Stimulated activated naive CD4-positive, alpha-beta T cell treated with Interleukin-2 at 50 U/mL for 16 hours (primary cell): ENCODE results near the gene PIN4.
A peak's percentile ranks its signal among the peaks of the same experiment; 100 is the strongest.
"Not testable (repeated sequence)": the region's sequence is repeated elsewhere in the genome, so short reads cannot be mapped to it uniquely, and the experiment has no call there.

Experiments used
- DNase-seq: peaks from one replicate; lab custom pipeline; 2025; lab: John Stamatoyannopoulos, UW

PIN4 gene

GRCh38 chrX:72201836-72202536 is 20.4 kb downstream of the PIN4 start:
- no peak for DNase-seq

- no peak for DNase-seq
Measured at GRCh38 chrX:72202792-72203401, 21.3 kb downstream of the PIN4 start.

GRCh38 chrX:72203421-72203820 is 21.9 kb downstream of the PIN4 start:
- DNase-seq, result no peak

- no peak for DNase-seq
Measured at GRCh38 chrX:72205706-72206105, 24.1 kb downstream of the PIN4 start.

GRCh38 chrX:72207366-72207765 is 25.8 kb downstream of the PIN4 start:
- no peak for DNase-seq

GRCh38 chrX:72208126-72208800 is 26.7 kb downstream of the PIN4 start:
- DNase-seq, result no peak

GRCh38 chrX:72216973-72217372 is 35.4 kb downstream of the PIN4 start:
- no peak for DNase-seq

- not testable (repeated sequence) for DNase-seq
Measured at GRCh38 chrX:72220375-72220774, 38.8 kb downstream of the PIN4 start.

- no peak for DNase-seq
Measured at GRCh38 chrX:72230290-72230689, 48.7 kb downstream of the PIN4 start.

- no peak for DNase-seq
Measured at GRCh38 chrX:72236841-72237240, 55.3 kb downstream of the PIN4 start.

- no peak for DNase-seq
Measured at GRCh38 chrX:72238183-72238582, 56.6 kb downstream of the PIN4 start.

GRCh38 chrX:72238721-72239475 is 57.3 kb downstream of the PIN4 start, which contains the start of gene ERCC6L:
TSS of gene ERCC6L (minus strand) at chrX:72239027. CDS start at chrX:72238911, 116 bp downstream.
- peak; percentile 81 for DNase-seq

GRCh38 chrX:72240976-72241375 is 59.4 kb downstream of the PIN4 start:
- no peak for DNase-seq

- no peak for DNase-seq
Measured at GRCh38 chrX:72243472-72243871, 61.9 kb downstream of the PIN4 start.

GRCh38 chrX:72245461-72246089 is 64.0 kb downstream of the PIN4 start:
- peak; percentile 19 for DNase-seq

- DNase-seq, result no peak
Measured at GRCh38 chrX:72247206-72247942, 65.8 kb downstream of the PIN4 start.
